WTC11 (cell line): Measurements from ENCODE around the gene MAP3K7. TPM values are rescaled to one million over a fixed set of nuclear protein-coding genes. Genes with fewer than 3 reads are reported as not detected.

Experiments
- ATAC-seq: fragments of 200-7000 bp; cut with Tn5 transposase; 2 replicates; pipeline ENCODE4 v1.10.0; 2021; ENCODE audit warnings: mild to moderate bottlenecking, moderate library complexity
- CTCF ChIA-PET: fragments of 300-600 bp; sonication (Branson Sonifier 250); formaldehyde crosslinking; loops from one replicate; lab custom pipeline; 2021; ENCODE audit warnings: antibody characterized with exemption; lab: Charles Lee
- POLR2A ChIA-PET: fragments of 350-600 bp; sonication (Branson Sonifier 250); formaldehyde crosslinking; loops from one replicate; lab custom pipeline; 2021; ENCODE audit warnings: antibody characterized with exemption; lab: Charles Lee
- DNase-seq: peaks from one replicate; pipeline ENCODE4 v3.0.0; 2021; ENCODE audit warnings: low spot score
- H3K27ac Mint-ChIP-seq: 2 replicates; pipeline ENCODE4 v1.8.0; 2021; ENCODE audit warnings: mixed read lengths
- H3K27me3 Mint-ChIP-seq: 2 replicates; pipeline ENCODE4 v1.8.0; 2021; ENCODE audit warnings: low read depth, mild to moderate bottlenecking, moderate library complexity, mixed read lengths
- H3K36me3 Mint-ChIP-seq: 2 replicates; pipeline ENCODE4 v1.8.0; 2021; ENCODE audit warnings: mixed read lengths
- H3K4me1 Mint-ChIP-seq: 2 replicates; pipeline ENCODE4 v1.8.0; 2022; ENCODE audit warnings: mixed read lengths
- H3K4me3 Mint-ChIP-seq: 2 replicates; pipeline ENCODE4 v1.8.0; 2021; ENCODE audit warnings: mild to moderate bottlenecking, moderate library complexity, mixed read lengths
- H3K9me3 Mint-ChIP-seq: 2 replicates; pipeline ENCODE4 v1.8.0; 2021; ENCODE audit warnings: mixed read lengths
- ARID4B ChIP-seq: sonication (generic); formaldehyde crosslinking; IDR thresholded peaks from 2 replicates; pipeline ENCODE4 v1.8.0; 2023; ENCODE audit warnings: missing genetic modification reagents, mild to moderate bottlenecking, borderline replicate concordance
- CDX4 ChIP-seq: fragments of 250-450 bp; sonication (Bioruptor Pico); IDR thresholded peaks from 2 replicates; pipeline ENCODE4 v1.9.0; 2021; ENCODE audit warnings: moderate library complexity, mild to moderate bottlenecking, inconsistent platforms, borderline replicate concordance
- E2F4 ChIP-seq: sonication (generic); formaldehyde crosslinking; IDR thresholded peaks from 2 replicates; pipeline ENCODE4 v1.8.1; 2022; ENCODE audit warnings: low read depth, mild to moderate bottlenecking, moderate library complexity, missing genetic modification reagents, borderline replicate concordance
- ESRRA ChIP-seq: sonication (generic); formaldehyde crosslinking; IDR thresholded peaks from 2 replicates; pipeline ENCODE4 v1.8.1; 2022; ENCODE audit warnings: mild to moderate bottlenecking, missing genetic modification reagents, borderline replicate concordance
- FOXP1 ChIP-seq: sonication (generic); formaldehyde crosslinking; IDR thresholded peaks from 2 replicates; pipeline ENCODE4 v1.8.0; 2022; ENCODE audit warnings: missing genetic modification reagents, mild to moderate bottlenecking, moderate library complexity, borderline replicate concordance
- GRHL2 ChIP-seq: fragments of 250-450 bp; sonication (Bioruptor Pico); IDR thresholded peaks from 2 replicates; pipeline ENCODE4 v1.8.0; 2022; ENCODE audit warnings: mild to moderate bottlenecking, moderate library complexity; ENCODE audit not compliant: insufficient replicate concordance, severe bottlenecking
- JAZF1 ChIP-seq: fragments of 250-450 bp; sonication (Bioruptor Pico); IDR thresholded peaks from 2 replicates; pipeline ENCODE4 v1.9.0; 2021; ENCODE audit warnings: moderate library complexity, mild to moderate bottlenecking, inconsistent platforms
- JUN ChIP-seq: sonication (generic); formaldehyde crosslinking; IDR thresholded peaks from 2 replicates; pipeline ENCODE4 v1.8.0; 2023; ENCODE audit warnings: mild to moderate bottlenecking, missing genetic modification reagents
- MYBL2 ChIP-seq: sonication (generic); formaldehyde crosslinking; IDR thresholded peaks from 2 replicates; pipeline ENCODE4 v1.8.1; 2023; ENCODE audit warnings: mild to moderate bottlenecking, moderate library complexity, missing genetic modification reagents
- NFATC4 ChIP-seq: fragments of 250-450 bp; sonication (Bioruptor Pico); IDR thresholded peaks from 2 replicates; pipeline ENCODE4 v1.9.0; 2021; ENCODE audit warnings: mild to moderate bottlenecking
- NR1H2 ChIP-seq: sonication (generic); formaldehyde crosslinking; IDR thresholded peaks from 2 replicates; pipeline ENCODE4 v1.9.0; 2021; ENCODE audit warnings: mild to moderate bottlenecking, moderate library complexity, missing genetic modification reagents
- OVOL2 ChIP-seq: fragments of 250-450 bp; sonication (Bioruptor Pico); IDR thresholded peaks from 2 replicates; pipeline ENCODE4 v1.9.0; 2021; ENCODE audit warnings: mild to moderate bottlenecking, borderline replicate concordance
- PREB ChIP-seq: sonication (generic); formaldehyde crosslinking; IDR thresholded peaks from 2 replicates; pipeline ENCODE4 v1.8.1; 2022; ENCODE audit warnings: mild to moderate bottlenecking, missing genetic modification reagents, moderate library complexity, borderline replicate concordance
- RELA ChIP-seq: sonication (generic); formaldehyde crosslinking; IDR thresholded peaks from 2 replicates; pipeline ENCODE4 v1.8.1; 2022; ENCODE audit warnings: missing genetic modification reagents, mild to moderate bottlenecking, borderline replicate concordance
- SMAD3 ChIP-seq: sonication (generic); formaldehyde crosslinking; IDR thresholded peaks from 2 replicates; pipeline ENCODE4 v1.8.0; 2022; ENCODE audit warnings: missing genetic modification reagents, mild to moderate bottlenecking, borderline replicate concordance
- SOX15 ChIP-seq: fragments of 250-450 bp; sonication (Bioruptor Pico); IDR thresholded peaks from 2 replicates; pipeline ENCODE4 v1.9.0; 2021; ENCODE audit warnings: mild to moderate bottlenecking
- TEAD1 ChIP-seq: sonication (generic); formaldehyde crosslinking; IDR thresholded peaks from 2 replicates; pipeline ENCODE4 v1.8.0; 2022; ENCODE audit warnings: mild to moderate bottlenecking, missing genetic modification reagents
- TEAD4 ChIP-seq: sonication (generic); formaldehyde crosslinking; IDR thresholded peaks from 2 replicates; pipeline ENCODE4 v1.8.0; 2022; ENCODE audit warnings: mild to moderate bottlenecking, missing genetic modification reagents
- TP53 ChIP-seq: sonication (generic); formaldehyde crosslinking; IDR thresholded peaks from 2 replicates; pipeline ENCODE4 v1.8.1; 2023; ENCODE audit warnings: mild to moderate bottlenecking, missing genetic modification reagents
- ZBTB21 ChIP-seq: sonication (generic); formaldehyde crosslinking; IDR thresholded peaks from 2 replicates; pipeline ENCODE4 v1.8.1; 2023; ENCODE audit warnings: mild to moderate bottlenecking, missing genetic modification reagents, borderline replicate concordance
- ZNF121 ChIP-seq: sonication (generic); formaldehyde crosslinking; IDR thresholded peaks from 2 replicates; pipeline ENCODE4 v1.8.0; 2023; ENCODE audit warnings: missing genetic modification reagents
- ZNF263 ChIP-seq: sonication (generic); formaldehyde crosslinking; IDR thresholded peaks from 2 replicates; pipeline ENCODE4 v1.8.1; 2022; ENCODE audit warnings: low read depth, mild to moderate bottlenecking, moderate library complexity, missing genetic modification reagents
- ZNF396 ChIP-seq: fragments of 250-450 bp; sonication (Bioruptor Pico); IDR thresholded peaks from 2 replicates; pipeline ENCODE4 v1.8.0; 2021; ENCODE audit warnings: mild to moderate bottlenecking, moderate library complexity, borderline replicate concordance
- ZNF423 ChIP-seq: fragments of 250-450 bp; sonication (Bioruptor Pico); IDR thresholded peaks from 2 replicates; pipeline ENCODE4 v2.1.2; 2022; ENCODE audit warnings: mild to moderate bottlenecking, moderate library complexity
- ZNF425 ChIP-seq: fragments of 250-450 bp; sonication (Bioruptor Pico); conservative IDR thresholded peaks from 2 replicates; pipeline ENCODE4 v1.9.0; 2021; ENCODE audit warnings: mild to moderate bottlenecking
- ZNF512 ChIP-seq: sonication (generic); formaldehyde crosslinking; IDR thresholded peaks from 2 replicates; pipeline ENCODE4 v1.8.1; 2022; ENCODE audit warnings: missing genetic modification reagents, borderline replicate concordance
- total RNA-seq: library from RNA; stranded (reverse); gene quantifications from 3 replicates; pipeline ENCODE4 v1.2.3, GENCODE V29; 2021

The MAP3K7 gene
- total RNA-seq, 1 experiment from 2014 or later, result 36.7 TPM

GRCh38 chr6:90484903-90485302 is 102.0 kb downstream of the MAP3K7 start:
- Mint-ChIP-seq H3K27ac (peak overlapping the region; percentile 40; the same call in 1 of the 2 replicates), H3K4me1 (peaks cover 37% of the 10 kb centered on the region), H3K9me3 (peaks cover 28% of the 10 kb centered on the region), H3K27me3 (peaks cover 2% of the 10 kb centered on the region; the same call in 1 of the 2 replicates), H3K4me3 (no peak overlapping the region), H3K36me3 (peaks cover 25% of the 10 kb centered on the region)
- ATAC-seq (peak; percentile 90), DNase-seq (no peak)
- ChIA-PET CTCF (interaction anchor here (0.9 to 1.8 kb wide), 2 partner anchors 8 to 544 kb away, joined by 4 to 8 read pairs; no protein-coding TSS in a partner anchor), POLR2A (no interaction called here)
- no peak for TF ChIP-seq E2F4 (CRISPR knock-in tag)
- no peak for TF ChIP-seq TP53 (CRISPR knock-in tag)
- TF ChIP-seq CDX4 (CRISPR knock-in tag), result no peak
- no peak for TF ChIP-seq ZNF425 (CRISPR knock-in tag)
- TF ChIP-seq RELA (CRISPR knock-in tag), result no peak
- TF ChIP-seq MYBL2, result no peak
- no peak for TF ChIP-seq TEAD4
- no peak for TF ChIP-seq FOXP1
- TF ChIP-seq JAZF1 (CRISPR knock-in tag), result no peak
- TF ChIP-seq TEAD1, result no peak
- TF ChIP-seq PREB, result no peak
- TF ChIP-seq JUN (CRISPR knock-in tag), result no peak
- TF ChIP-seq ZNF396, result no peak
- TF ChIP-seq ZNF512 (CRISPR knock-in tag), result no peak
- no peak for TF ChIP-seq ESRRA (CRISPR knock-in tag)
- no peak for TF ChIP-seq ZNF423
- TF ChIP-seq NFATC4 (CRISPR knock-in tag), result no peak
- TF ChIP-seq ZNF263 (CRISPR knock-in tag), result no peak
- no peak for TF ChIP-seq GRHL2 (CRISPR knock-in tag)

GRCh38 chr6:90484385-90484784 is 102.5 kb downstream of the MAP3K7 start:
- no peak for DNase-seq
- Mint-ChIP-seq H3K27ac (no peak overlapping the region), H3K36me3 (peaks cover 25% of the 10 kb centered on the region), H3K27me3 (peaks cover 2% of the 10 kb centered on the region; the same call in 1 of the 2 replicates), H3K4me3 (no peak overlapping the region), H3K4me1 (peaks cover 35% of the 10 kb centered on the region), H3K9me3 (peaks cover 28% of the 10 kb centered on the region)
- POLR2A ChIA-PET, result no interaction called here
- ATAC-seq, result peak; percentile 20; the same call in 1 of the 2 replicates
- CTCF ChIA-PET, result interaction anchor here (0.9 to 1.8 kb wide), 2 partner anchors 8 to 544 kb away, joined by 4 to 8 read pairs; no protein-coding TSS in a partner anchor
- TF ChIP-seq GRHL2 (CRISPR knock-in tag), result no peak
- no peak for TF ChIP-seq ZBTB21 (CRISPR knock-in tag)
- TF ChIP-seq FOXP1, result no peak
- TF ChIP-seq SMAD3 (CRISPR knock-in tag), result no peak
- TF ChIP-seq ARID4B (CRISPR knock-in tag), result no peak
- no peak for TF ChIP-seq SOX15 (CRISPR knock-in tag)
- no peak for TF ChIP-seq NR1H2 (CRISPR knock-in tag)
- no peak for TF ChIP-seq TP53 (CRISPR knock-in tag)
- TF ChIP-seq ZNF121 (CRISPR knock-in tag), result no peak
- no peak for TF ChIP-seq OVOL2 (CRISPR knock-in tag)
